Prostate gland (tissue), 2 donors: ENCODE measurements around the gene LRRC4B. TPM values are rescaled to one million over a fixed set of nuclear protein-coding genes. Genes with fewer than 3 reads are reported as not detected.

Experiments used
- DNase-seq: peaks from one replicate; pipeline ENCODE4 v3.0.0-alpha.2; 2019; ENCODE audit warnings: low spot score
- H3K27ac ChIP-seq, 2 donors: fragments of 200-600 bp; sonication (generic); 2 replicates each; pipeline ENCODE4 v1.5.1; 2017 to 2019
- H3K27me3 ChIP-seq: fragments of 200-600 bp; sonication (generic); replicated peaks from 2 replicates; pipeline ENCODE4 v1.5.1; 2019; ENCODE audit not compliant: insufficient read depth
- H3K36me3 ChIP-seq, 2 donors: fragments of 200-600 bp; sonication (generic); 1 replicate in 1 of 2; 2 replicates in 1 of 2; pipeline versions ENCODE4 v1.5.1 to v1.8.1; 2017 to 2019
- H3K4me1 ChIP-seq: fragments of 200-600 bp; sonication (generic); replicated peaks from 2 replicates; pipeline ENCODE4 v1.5.1; 2019
- H3K4me3 ChIP-seq, 2 donors: fragments of 200-600 bp; sonication (generic); 2 replicates each; pipeline ENCODE4 v1.5.1; 2017 to 2019
- H3K9me3 ChIP-seq: fragments of 200-600 bp; sonication (generic); 2 replicates; pipeline ENCODE4 v1.5.1; 2017
- CTCF ChIP-seq, 4 experiments: fragments of 200-600 bp in 2 of 4; fragments of 450-650 bp in 2 of 4; sonication (generic) in 2 of 4; IDR thresholded peaks; 1 replicate in 3 of 4; 2 replicates in 1 of 4; pipeline ENCODE4 v1.5.1; 2016 to 2019; ENCODE audit warnings: antibody characterized with exemption in 4 of 4, mild to moderate bottlenecking in 2 of 4, moderate library complexity in 2 of 4
- POLR2A ChIP-seq: fragments of 450-650 bp; IDR thresholded peaks from one replicate; pipeline ENCODE4 v1.6.1; 2016; ENCODE audit warnings: antibody characterized with exemption, mild to moderate bottlenecking
- POLR2AphosphoS5 ChIP-seq: sonication (generic); formaldehyde crosslinking; IDR thresholded peaks from one replicate; pipeline ENCODE4 v1.6.1; 2017; ENCODE audit warnings: antibody characterized with exemption
- WGBS: methylation state at CpG from one replicate; pipeline ENCODE4 v1.1.5; 2018; 5-methylcytosine and 5-hydroxymethylcytosine counted together
- intact Hi-C: fragments of 100-400 bp; cut with DNase I; formaldehyde crosslinking; loops from one replicate; pipeline ENCODE4 v1.14.2; 2022
- total RNA-seq, 2 donors: library from RNA; depleted of rRNA; stranded (reverse); fragments of >200 nt; gene quantifications; one replicate each; pipeline ENCODE4 v1.1.0, GENCODE V29; 2016

Gene LRRC4B
- total RNA-seq, 2 donors from 2014 or later, result 5.6 to 7.9 TPM

GRCh38 chr19:50507376-50507775, 60.9 kb downstream of the LRRC4B start:
- H3K4me3 ChIP-seq, result no peak overlapping the region
- no peaks in the 10 kb centered on the region for H3K36me3 ChIP-seq
- intact Hi-C loops, result no loop called here
- no peak for DNase-seq
- TF ChIP-seq POLR2AphosphoS5 (no peak), POLR2A (no peak), CTCF (IDR thresholded peaks at IDR 0.05) (no peak)
- WGBS, result 93% methylated on average over 8 of the region's 8 CpGs
- no peaks in the 10 kb centered on the region for H3K9me3 ChIP-seq
- no peaks in the 10 kb centered on the region for H3K27me3 ChIP-seq
- no peak overlapping the region for H3K27ac ChIP-seq
- peaks cover 4% of the 10 kb centered on the region for H3K4me1 ChIP-seq

GRCh38 chr19:50506700-50507099, 61.5 kb downstream of the LRRC4B start:
- Histone ChIP-seq H3K36me3 (no peaks in the 10 kb centered on the region), H3K9me3 (no peaks in the 10 kb centered on the region), H3K27me3 (no peaks in the 10 kb centered on the region), H3K27ac (no peak overlapping the region), H3K4me1 (peaks cover 4% of the 10 kb centered on the region), H3K4me3 (no peak overlapping the region)
- 94% methylated on average over 10 of the region's 10 CpGs for WGBS
- intact Hi-C loops, result no loop called here
- no peak for TF ChIP-seq POLR2AphosphoS5
- TF ChIP-seq POLR2A, result no peak
- TF ChIP-seq CTCF (IDR thresholded peaks at IDR 0.05), result no peak
- no peak for DNase-seq

- peaks cover 4% of the 10 kb centered on the region for H3K4me1 ChIP-seq
- 88% methylated on average over 21 of the region's 30 CpGs for WGBS
- no peak for DNase-seq
Observed at GRCh38 chr19:50505856-50506611, 62.2 kb downstream of the LRRC4B start.

GRCh38 chr19:50501568-50502475, 66.4 kb downstream of the LRRC4B start:
- Histone ChIP-seq H3K4me3 (no peak overlapping the region), H3K4me1 (no peaks in the 10 kb centered on the region), H3K36me3 (no peaks in the 10 kb centered on the region), H3K27me3 (no peaks in the 10 kb centered on the region), H3K27ac (no peak overlapping the region), H3K9me3 (no peaks in the 10 kb centered on the region)
- TF ChIP-seq POLR2AphosphoS5 (no peak), CTCF (IDR thresholded peaks at IDR 0.05) (no peak), POLR2A (no peak)
- intact Hi-C loops, result no loop called here
- no peak for DNase-seq
- 58% methylated on average over 25 of the region's 25 CpGs for WGBS

More at GRCh38 chr19:50505856-50506611, 62.2 kb downstream of the LRRC4B start:
- no peak overlapping the region for H3K4me3 ChIP-seq
- H3K27me3 ChIP-seq, result no peaks in the 10 kb centered on the region
- H3K27ac ChIP-seq, result no peak overlapping the region
- H3K9me3 ChIP-seq, result no peaks in the 10 kb centered on the region
- no peaks in the 10 kb centered on the region for H3K36me3 ChIP-seq
- TF ChIP-seq POLR2A (no peak), CTCF (IDR thresholded peaks at IDR 0.05) (no peak), POLR2AphosphoS5 (no peak)
- intact Hi-C loops, result no loop called here
